DMS153 (cell line): ENCODE measurements around the gene EPHA8.

Experiments
- DNase-seq: peaks from one replicate; lab custom pipeline; 2025; lab: John Stamatoyannopoulos, UW

EPHA8 gene

DNA sequence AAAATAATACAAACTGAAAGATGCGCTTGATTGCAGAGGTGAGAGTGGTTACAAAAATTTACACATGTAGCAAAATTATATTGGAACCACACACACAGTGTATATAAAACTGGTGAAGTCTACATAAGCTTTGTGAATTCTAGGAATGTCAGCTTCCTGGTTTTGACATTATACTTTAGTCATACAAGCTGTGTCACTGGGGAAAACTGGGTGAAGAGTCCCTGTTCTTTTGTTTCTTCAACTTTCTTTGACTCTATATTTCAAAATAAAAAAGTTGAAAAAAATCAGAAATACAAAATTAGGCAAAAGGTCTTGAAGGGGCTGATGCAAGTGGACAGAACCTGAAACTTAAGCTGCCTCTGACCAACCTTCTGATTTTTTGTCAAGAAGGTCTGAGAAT lies 83.1 kb downstream of the EPHA8 start:
- no peak for DNase-seq

DNA sequence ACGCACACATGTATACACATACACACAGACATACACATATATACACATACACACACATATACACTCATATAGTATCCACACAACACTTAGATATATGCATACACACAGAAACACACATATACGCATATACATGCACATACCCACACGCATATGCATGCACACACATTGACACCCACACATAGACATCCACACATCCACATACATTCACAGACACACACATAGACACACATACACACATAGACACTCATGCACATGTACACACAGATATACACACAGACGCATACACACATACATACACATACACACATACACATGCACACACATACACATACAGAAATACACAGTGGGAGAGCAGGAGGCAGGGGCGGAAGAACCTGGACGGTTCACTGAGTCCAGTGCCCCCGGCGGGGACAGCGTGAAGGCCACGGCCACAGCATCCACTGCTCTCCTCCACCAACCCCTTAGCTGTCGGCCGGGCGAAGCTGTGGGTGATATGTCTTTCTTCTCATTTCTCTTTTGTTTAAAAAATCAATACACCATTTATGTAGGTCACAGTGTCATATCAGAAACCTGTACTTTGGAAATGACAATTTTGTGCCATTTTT lies 86.9 kb downstream of the EPHA8 start:
- no peak for DNase-seq

DNA sequence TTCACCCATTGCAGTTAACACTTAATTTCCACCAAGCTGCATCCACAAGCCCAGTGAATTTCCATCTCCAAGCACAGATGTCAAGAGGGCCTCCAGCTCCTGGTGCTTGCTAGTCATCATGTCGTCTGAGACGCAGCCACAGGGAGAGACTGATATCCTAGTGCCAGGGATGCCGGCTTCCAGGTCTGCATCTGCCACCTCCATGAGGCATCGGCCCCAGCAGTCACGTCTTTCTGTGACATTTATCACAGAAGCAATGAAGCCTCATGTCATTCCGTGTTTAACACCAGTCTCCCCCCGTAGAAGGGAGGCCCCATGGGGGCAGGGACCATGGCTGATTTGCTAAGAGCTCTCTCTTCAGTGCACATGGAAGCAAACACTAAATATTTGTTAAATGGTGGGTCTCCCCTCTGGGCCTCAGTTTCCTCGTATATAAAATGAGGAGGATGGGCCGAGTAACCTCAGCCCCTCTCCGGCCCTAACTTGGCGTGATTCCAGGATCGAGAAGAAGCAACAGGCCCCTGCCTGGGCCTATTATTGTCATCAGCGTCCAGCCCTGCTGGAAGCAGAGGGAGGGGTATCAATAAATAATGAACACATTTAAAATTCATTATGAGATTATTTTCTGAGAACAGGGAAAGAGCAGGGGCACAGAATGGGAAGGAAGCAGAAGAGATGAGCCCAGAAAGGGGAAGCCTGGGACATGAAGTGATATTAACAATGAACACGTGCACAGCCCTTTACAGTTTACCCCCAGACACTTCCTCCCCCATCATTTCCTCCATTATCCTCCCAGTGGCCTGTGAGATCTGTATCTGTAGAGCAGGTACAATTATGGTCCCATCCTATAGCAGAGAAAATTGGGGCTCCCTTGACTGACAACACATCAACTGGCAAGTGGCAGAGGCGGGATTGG lies 88.9 kb downstream of the EPHA8 start:
- DNase-seq: no peak

DNA sequence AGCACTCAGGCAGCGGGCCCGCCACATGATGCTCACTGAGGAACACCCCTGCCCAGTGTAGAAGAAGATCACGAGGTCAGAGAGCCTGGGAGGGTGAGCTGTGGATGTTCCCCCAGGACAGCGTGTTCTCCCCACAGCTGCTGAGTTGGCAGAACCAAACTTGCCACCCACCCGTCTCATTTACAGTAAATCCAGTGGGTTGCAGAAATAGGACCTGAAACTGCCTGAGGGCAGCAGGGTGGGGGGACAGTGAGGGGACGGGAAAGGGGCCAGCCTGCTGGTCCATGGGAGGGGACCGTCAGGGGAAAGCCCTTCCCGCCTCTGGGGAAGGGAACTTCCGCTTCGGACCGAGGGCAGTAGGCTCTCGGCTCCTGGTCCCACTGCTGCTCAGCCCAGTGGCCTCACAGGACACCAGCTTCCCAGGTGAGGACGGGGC lies 89.6 kb downstream of the EPHA8 start, which contains the start of gene C1QB:
Gene C1QB (plus strand): TSS at position 356 of the 436 bp plus-strand sequence. CDS start 6,227 bp downstream, outside the sequence.
- no peak for DNase-seq
